Measurements from ENCODE around the gene DPP6.

GRCh38 chr7:154759989-154760388 lies 707.8 kb downstream of the DPP6 start:
- no peak for TF ChIP-seq CTCF (IDR thresholded peaks at IDR 0.05)
- no peak for TF ChIP-seq POLR2A (IDR thresholded peaks at IDR 0.05)
